ENCODE results near the gene EPN1.

DNA sequence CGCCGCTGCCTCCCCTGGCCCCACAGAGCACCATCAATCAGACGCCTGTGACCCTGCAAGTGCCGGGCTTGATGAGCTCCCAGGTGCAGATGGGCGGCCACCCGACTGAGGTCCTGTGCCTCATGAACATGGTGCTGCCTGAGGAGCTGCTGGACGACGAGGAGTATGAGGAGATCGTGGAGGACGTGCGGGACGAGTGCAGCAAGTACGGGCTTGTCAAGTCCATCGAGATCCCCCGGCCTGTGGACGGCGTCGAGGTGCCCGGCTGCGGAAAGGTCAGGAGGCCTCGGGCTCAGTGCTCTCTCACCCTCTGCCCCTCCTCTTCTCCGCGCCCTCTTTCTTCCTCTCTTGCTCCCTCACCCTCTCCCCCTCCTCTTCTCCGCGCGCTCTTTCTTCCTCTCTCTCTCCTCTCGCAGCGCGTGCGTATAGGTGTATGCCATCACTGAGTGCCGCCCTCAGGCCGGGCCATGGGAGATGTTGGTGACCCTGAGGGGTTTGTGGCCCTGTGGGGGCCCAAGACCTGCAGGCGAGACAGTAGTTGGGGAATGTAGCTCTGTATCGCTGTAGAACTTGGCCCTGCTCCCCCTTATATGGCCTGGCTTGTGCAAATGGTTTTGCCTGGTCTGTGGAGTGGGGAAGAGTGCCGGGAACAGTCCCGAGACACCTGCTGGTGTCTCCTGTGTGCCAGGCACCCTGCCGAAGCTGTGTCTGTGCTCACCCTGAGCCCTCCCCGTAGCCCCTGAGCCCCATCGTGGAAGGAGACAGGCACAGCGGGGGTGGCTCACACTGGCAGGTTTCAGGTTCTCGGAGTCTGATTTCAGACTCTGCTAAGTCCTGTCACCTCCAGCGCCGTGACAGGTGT is 5.4 kb upstream of the EPN1 start:
- TF ChIP-seq GATA2 (IDR thresholded peaks at IDR 0.05; ENCODE audit: low read depth, low read length) (no peak), GATA3 (IDR thresholded peaks at IDR 0.05; ENCODE audit: low read depth, low read length) (no peak)
